OCI-LY7 (cell line): ENCODE data around the gene MCTP2.

Source experiments
- CTCF ChIP-seq: fragments of 200-600 bp; sonication (generic); conservative IDR thresholded peaks from 2 replicates; pipeline ENCODE4 v1.5.1; 2014; ENCODE audit warnings: mild to moderate bottlenecking, antibody characterized with exemption, low read length, moderate library complexity, mixed read lengths
- EZH2phosphoT487 ChIP-seq: fragments of 200-600 bp; sonication (generic); IDR thresholded peaks from 2 replicates; pipeline ENCODE4 v1.6.1; 2018; ENCODE audit warnings: low read depth, borderline replicate concordance, mild to moderate bottlenecking, mixed run types, antibody characterized with exemption, low read length, moderate library complexity, mixed read lengths

DNA sequence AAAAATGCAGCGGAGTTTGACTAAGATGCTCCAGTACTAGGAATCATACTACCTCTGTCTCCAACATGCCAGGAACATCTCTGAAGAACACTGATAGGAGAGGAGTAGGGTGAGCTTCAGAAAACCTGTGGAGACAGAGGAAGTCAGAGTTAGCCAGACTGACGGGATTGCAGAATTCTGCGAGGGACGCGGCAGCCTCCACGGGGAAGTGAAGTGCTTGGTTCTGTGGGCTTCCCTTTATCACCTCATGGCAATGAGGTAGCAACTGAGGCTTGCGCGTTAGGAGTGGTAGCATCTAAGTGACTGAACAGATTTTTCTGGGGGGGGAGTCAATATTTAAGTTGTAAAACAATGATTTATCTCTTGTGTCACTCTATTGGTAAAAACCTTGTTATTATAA lies 226.3 kb downstream of the MCTP2 start:
- TF ChIP-seq CTCF (no peak), EZH2phosphoT487 (no peak)
